Parathyroid adenoma (tissue), 2 donors: Measurements from ENCODE around the gene SLC41A3.
"Not testable (repeated sequence)": the region's sequence is repeated elsewhere in the genome, so short reads cannot be mapped to it uniquely, and the experiment has no call there.

ENCODE experiments used
- H2AFZ ChIP-seq: fragments of 300-600 bp; sonication (generic); one replicate; pipeline ENCODE4 v1.7.0; 2017; ENCODE audit warnings: antibody characterized with exemption, mild to moderate bottlenecking
- H3K27ac ChIP-seq: fragments of 300-600 bp; sonication (generic); one replicate; pipeline ENCODE4 v1.7.0; 2017
- H3K27me3 ChIP-seq: fragments of 300-600 bp; sonication (generic); one replicate; pipeline ENCODE4 v1.7.0; 2017; ENCODE audit warnings: low read length; ENCODE audit not compliant: control insufficient read depth, insufficient read depth
- H3K36me3 ChIP-seq: fragments of 300-600 bp; sonication (generic); one replicate; pipeline ENCODE4 v1.7.0; 2017; ENCODE audit warnings: low read length; ENCODE audit not compliant: control insufficient read depth, insufficient read depth
- H3K4me1 ChIP-seq: fragments of 300-600 bp; sonication (generic); one replicate; pipeline ENCODE4 v1.7.0; 2017; ENCODE audit warnings: control low read depth
- H3K4me2 ChIP-seq: fragments of 300-600 bp; sonication (generic); one replicate; pipeline ENCODE4 v1.7.0; 2017; ENCODE audit warnings: low read length
- H3K4me3 ChIP-seq: fragments of 300-600 bp; sonication (generic); one replicate; pipeline ENCODE4 v1.7.0; 2017; ENCODE audit warnings: low read depth, low read length
- H3K79me2 ChIP-seq: fragments of 300-600 bp; sonication (generic); one replicate; pipeline ENCODE4 v1.7.0; 2017; ENCODE audit warnings: control low read depth
- H3K9ac ChIP-seq: fragments of 300-600 bp; sonication (generic); one replicate; pipeline ENCODE4 v1.7.0; 2017; ENCODE audit warnings: mild to moderate bottlenecking
- H3K9me3 ChIP-seq: fragments of 300-600 bp; sonication (generic); one replicate; pipeline ENCODE4 v1.7.0; 2017; ENCODE audit warnings: low read length; ENCODE audit not compliant: control insufficient read depth
- CTCF ChIP-seq: fragments of 300-600 bp; sonication (generic); IDR thresholded peaks from one replicate; pipeline ENCODE4 v1.7.0; 2017; ENCODE audit warnings: antibody characterized with exemption, mild to moderate bottlenecking
- donor health status: primary hyperparathyroidism.

SLC41A3 gene

GRCh38 chr3:125960066-125960424, 123.9 kb downstream of the SLC41A3 start:
- no peak for TF ChIP-seq CTCF
- Histone ChIP-seq H3K9ac (no peak overlapping the region), H3K4me1 (no peaks in the 10 kb centered on the region), H3K79me2 (no peaks in the 10 kb centered on the region), H3K27me3 (no peaks in the 10 kb centered on the region), H3K27ac (no peak overlapping the region), H3K9me3 (no peaks in the 10 kb centered on the region), H3K4me3 (no peak overlapping the region), H3K36me3 (no peaks in the 10 kb centered on the region), H3K4me2 (no peak overlapping the region), H2AFZ (no peak overlapping the region)

GRCh38 chr3:125959317-125960065, 124.4 kb downstream of the SLC41A3 start:
- Histone ChIP-seq H3K27ac (no peak overlapping the region), H3K4me2 (no peak overlapping the region), H3K79me2 (no peaks in the 10 kb centered on the region), H3K9me3 (no peaks in the 10 kb centered on the region), H3K9ac (no peak overlapping the region), H3K4me3 (no peak overlapping the region), H3K36me3 (no peaks in the 10 kb centered on the region), H2AFZ (no peak overlapping the region), H3K27me3 (no peaks in the 10 kb centered on the region), H3K4me1 (no peaks in the 10 kb centered on the region)
- TF ChIP-seq CTCF, result no peak

- H3K9me3 ChIP-seq, result no peaks in the 10 kb centered on the region
- H3K36me3 ChIP-seq, result no peaks in the 10 kb centered on the region
- H3K79me2 ChIP-seq, result no peaks in the 10 kb centered on the region
- no peak overlapping the region for H2AFZ ChIP-seq
- no peak overlapping the region for H3K4me3 ChIP-seq
- H3K27me3 ChIP-seq, result no peaks in the 10 kb centered on the region
- no peak overlapping the region for H3K9ac ChIP-seq
- H3K27ac ChIP-seq, result no peak overlapping the region
- no peak overlapping the region for H3K4me2 ChIP-seq
- H3K4me1 ChIP-seq, result no peaks in the 10 kb centered on the region
- TF ChIP-seq CTCF, result no peak
These were observed 125.2 kb downstream of the SLC41A3 start for GRCh38 chr3:125958511-125959316.

GRCh38 chr3:125957674-125958510, 126.0 kb downstream of the SLC41A3 start:
- no peaks in the 10 kb centered on the region for H3K36me3 ChIP-seq
- no peak for TF ChIP-seq CTCF
- H2AFZ ChIP-seq, result peak overlapping the region; percentile 29
- no peak overlapping the region for H3K4me2 ChIP-seq
- H3K9me3 ChIP-seq, result no peaks in the 10 kb centered on the region
- no peak overlapping the region for H3K4me3 ChIP-seq
- H3K27me3 ChIP-seq, result no peaks in the 10 kb centered on the region
- no peak overlapping the region for H3K27ac ChIP-seq
- H3K79me2 ChIP-seq, result no peaks in the 10 kb centered on the region
- H3K4me1 ChIP-seq, result no peaks in the 10 kb centered on the region
- no peak overlapping the region for H3K9ac ChIP-seq

- not testable (repeated sequence) for H3K27ac ChIP-seq, H3K9me3 ChIP-seq, H3K9ac ChIP-seq, H2AFZ ChIP-seq, H3K4me3 ChIP-seq, H3K27me3 ChIP-seq, H3K79me2 ChIP-seq, H3K36me3 ChIP-seq, H3K4me1 ChIP-seq, H3K4me2 ChIP-seq
These were observed 126.9 kb downstream of the SLC41A3 start for GRCh38 chr3:125957020-125957419.
